Measurements from ENCODE around the gene ABCC4.

GRCh38 chr13:95239283-95239682, 62.0 kb downstream of the ABCC4 start:
- TF ChIP-seq CTCF (IDR thresholded peaks at IDR 0.05; ENCODE audit: poor library complexity) (no peak), EZH2 (IDR thresholded peaks at IDR 0.05; ENCODE audit: borderline replicate concordance) (no peak)

All from hepatocyte (in vitro differentiated cells).